BJ (cell line): Measurements from ENCODE around the gene SATB2. TPM values are rescaled to one million over a fixed set of nuclear protein-coding genes. Genes with fewer than 3 reads are reported as not detected.

ENCODE experiments used
- CTCF ChIA-PET: fragments of 350-600 bp; formaldehyde crosslinking; extraction: SDS; loops from one replicate; lab custom pipeline; 2021; ENCODE audit warnings: antibody characterized with exemption, inconsistent platforms; lab: Yijun Ruan, JAX
- POLR2A ChIA-PET: fragments of 300-600 bp; sonication (Branson Sonifier 250); formaldehyde crosslinking; extraction: SDS; loops from one replicate; lab custom pipeline; 2021; ENCODE audit warnings: antibody characterized with exemption; lab: Charles Lee
- DNase-seq: peaks from one replicate; pipeline ENCODE4 v3.0.0-alpha.2; 2011; ENCODE audit warnings: low read depth
- H3K27me3 ChIP-seq: 2 replicates; pipeline ENCODE4 v1.6.0; 2011; ENCODE audit warnings: low read length; ENCODE audit not compliant: control insufficient read depth, insufficient read depth
- H3K36me3 ChIP-seq: 2 replicates; pipeline ENCODE4 v1.5.1; 2011; ENCODE audit warnings: low read length; ENCODE audit not compliant: control insufficient read depth, insufficient read depth
- H3K4me3 ChIP-seq: 2 replicates; pipeline ENCODE4 v1.5.1; 2011; ENCODE audit warnings: low read depth, mild to moderate bottlenecking, control low read depth, low read length
- CTCF ChIP-seq: IDR thresholded peaks from 2 replicates; pipeline ENCODE4 v1.5.1; 2011; ENCODE audit warnings: low read depth, mild to moderate bottlenecking, control low read depth, inconsistent platforms, low read length, moderate library complexity; ENCODE audit not compliant: insufficient read depth
- polyA plus RNA-seq: library from polyadenylated mRNA; depleted of rRNA; stranded (reverse); fragments of >200 nt; gene quantifications from 2 replicates; pipeline ENCODE4 v1.2.3, GENCODE V29; 2011

Gene SATB2
- polyA plus RNA-seq, 1 experiment = 4.8 TPM

- no peak for TF ChIP-seq CTCF
- Histone ChIP-seq H3K27me3 (peaks cover 11% of the 10 kb centered on the region), H3K36me3 (no peaks in the 10 kb centered on the region), H3K4me3 (no peak overlapping the region)
- DNase-seq = no peak
- ChIA-PET CTCF (interaction anchor here (1.0 to 3.9 kb wide), 4 partner anchors 8 to 13 kb away, joined by 3 to 17 read pairs (median 4); no protein-coding TSS in a partner anchor), POLR2A (interaction anchor here (0.6 kb wide), 1 partner anchor 825 kb away, joined by 4 read pairs; no protein-coding TSS in a partner anchor)
Observed at GRCh38 chr2:199477277-199477834, 19.6 kb upstream of the SATB2 start.

- CTCF ChIA-PET = interaction anchor here (0.6 to 3.4 kb wide), 6 partner anchors 9 to 727 kb away, joined by 3 to 19 read pairs (median 6); no protein-coding TSS in a partner anchor
- TF ChIP-seq CTCF = peak; percentile 86
- POLR2A ChIA-PET = interaction anchor here (0.5 to 0.6 kb wide), 2 partner anchors 658 to 1162 kb away, joined by 3 read pairs; no protein-coding TSS in a partner anchor
- Histone ChIP-seq H3K4me3 (no peak overlapping the region; the same call in 1 of the 2 replicates), H3K27me3 (peaks cover 46% of the 10 kb centered on the region), H3K36me3 (no peaks in the 10 kb centered on the region)
- DNase-seq = no peak
Observed at GRCh38 chr2:199471443-199472057, 13.8 kb upstream of the SATB2 start.

DNA sequence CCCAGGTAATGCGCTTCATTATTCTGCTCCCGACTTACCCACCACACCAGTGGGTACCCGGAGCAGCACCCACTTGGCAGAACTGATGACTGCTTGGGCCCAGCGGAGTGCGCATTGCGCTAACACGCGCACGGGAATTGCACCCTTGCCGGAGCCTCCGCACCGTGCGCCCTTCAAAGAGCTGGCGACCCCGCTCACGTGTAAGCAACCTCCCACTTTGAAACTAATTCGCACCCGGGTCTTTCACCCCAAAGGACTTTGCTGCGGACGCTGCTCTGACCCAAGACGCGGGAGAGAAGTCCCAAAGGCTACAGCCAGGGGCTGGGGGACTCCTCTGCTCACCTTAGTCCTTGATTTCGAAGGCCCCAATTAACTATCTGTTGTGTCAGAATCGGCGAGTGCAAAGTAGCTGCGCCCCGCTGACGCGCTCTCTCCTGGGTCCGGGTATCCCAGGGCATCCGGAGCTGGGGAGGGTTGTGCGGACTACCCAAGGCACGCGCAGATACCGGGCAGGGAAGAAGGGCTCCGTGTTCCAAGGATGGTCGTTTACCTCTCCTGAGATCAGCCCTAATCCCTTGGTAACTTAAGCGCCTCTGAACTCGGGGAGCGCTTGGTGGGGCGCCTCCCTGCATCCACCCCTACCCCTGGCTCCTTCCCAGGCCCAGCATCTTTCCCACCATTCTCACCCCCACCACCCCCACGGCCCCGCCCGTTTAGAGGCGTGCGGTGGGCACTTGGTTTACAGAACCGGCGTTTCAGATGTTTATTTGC is 13.1 kb upstream of the SATB2 start:
- no peak for TF ChIP-seq CTCF
- ChIA-PET CTCF (interaction anchor here (0.6 to 3.4 kb wide), 8 partner anchors 8 to 1157 kb away, joined by 3 to 19 read pairs (median 3); no protein-coding TSS in a partner anchor), POLR2A (interaction anchor here (0.6 kb wide), 1 partner anchor 1162 kb away, joined by 3 read pairs; no protein-coding TSS in a partner anchor)
- Histone ChIP-seq H3K4me3 (no peak overlapping the region; the same call in 1 of the 2 replicates), H3K36me3 (no peaks in the 10 kb centered on the region), H3K27me3 (peaks cover 52% of the 10 kb centered on the region)
- no peak for DNase-seq

GRCh38 chr2:199470361-199470671 is 12.6 kb upstream of the SATB2 start:
- ChIA-PET POLR2A (no interaction called here), CTCF (interaction anchor here (0.8 to 3.4 kb wide), 5 partner anchors 10 to 1157 kb away, joined by 3 to 19 read pairs (median 3); no protein-coding TSS in a partner anchor)
- H3K27me3 ChIP-seq = peaks cover 54% of the 10 kb centered on the region
- no peak for DNase-seq
- no peaks in the 10 kb centered on the region for H3K36me3 ChIP-seq
- TF ChIP-seq CTCF = no peak
- no peak overlapping the region for H3K4me3 ChIP-seq
